HG03060 (cell line): Measurements from ENCODE around the gene ANKMY1.

Experiments used
- ATAC-seq: cut with Tn5 transposase; IDR thresholded peaks from one replicate; pipeline ENCODE4 v1.9.1; 2021; ENCODE audit warnings: low read depth, moderate number of reproducible peaks; ENCODE audit not compliant: unreplicated experiment

The ANKMY1 gene, protein sequence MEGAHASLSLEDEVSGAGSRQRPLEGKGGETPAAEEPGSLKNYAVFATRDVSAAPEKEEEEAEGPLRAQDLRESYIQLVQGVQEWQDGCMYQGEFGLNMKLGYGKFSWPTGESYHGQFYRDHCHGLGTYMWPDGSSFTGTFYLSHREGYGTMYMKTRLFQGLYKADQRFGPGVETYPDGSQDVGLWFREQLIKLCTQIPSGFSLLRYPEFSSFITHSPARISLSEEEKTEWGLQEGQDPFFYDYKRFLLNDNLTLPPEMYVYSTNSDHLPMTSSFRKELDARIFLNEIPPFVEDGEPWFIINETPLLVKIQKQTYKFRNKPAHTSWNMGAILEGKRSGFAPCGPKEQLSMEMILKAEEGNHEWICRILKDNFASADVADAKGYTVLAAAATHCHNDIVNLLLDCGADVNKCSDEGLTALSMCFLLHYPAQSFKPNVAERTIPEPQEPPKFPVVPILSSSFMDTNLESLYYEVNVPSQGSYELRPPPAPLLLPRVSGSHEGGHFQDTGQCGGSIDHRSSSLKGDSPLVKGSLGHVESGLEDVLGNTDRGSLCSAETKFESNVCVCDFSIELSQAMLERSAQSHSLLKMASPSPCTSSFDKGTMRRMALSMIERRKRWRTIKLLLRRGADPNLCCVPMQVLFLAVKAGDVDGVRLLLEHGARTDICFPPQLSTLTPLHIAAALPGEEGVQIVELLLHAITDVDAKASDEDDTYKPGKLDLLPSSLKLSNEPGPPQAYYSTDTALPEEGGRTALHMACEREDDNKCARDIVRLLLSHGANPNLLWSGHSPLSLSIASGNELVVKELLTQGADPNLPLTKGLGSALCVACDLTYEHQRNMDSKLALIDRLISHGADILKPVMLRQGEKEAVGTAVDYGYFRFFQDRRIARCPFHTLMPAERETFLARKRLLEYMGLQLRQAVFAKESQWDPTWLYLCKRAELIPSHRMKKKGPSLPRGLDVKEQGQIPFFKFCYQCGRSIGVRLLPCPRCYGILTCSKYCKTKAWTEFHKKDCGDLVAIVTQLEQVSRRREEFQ

DNA sequence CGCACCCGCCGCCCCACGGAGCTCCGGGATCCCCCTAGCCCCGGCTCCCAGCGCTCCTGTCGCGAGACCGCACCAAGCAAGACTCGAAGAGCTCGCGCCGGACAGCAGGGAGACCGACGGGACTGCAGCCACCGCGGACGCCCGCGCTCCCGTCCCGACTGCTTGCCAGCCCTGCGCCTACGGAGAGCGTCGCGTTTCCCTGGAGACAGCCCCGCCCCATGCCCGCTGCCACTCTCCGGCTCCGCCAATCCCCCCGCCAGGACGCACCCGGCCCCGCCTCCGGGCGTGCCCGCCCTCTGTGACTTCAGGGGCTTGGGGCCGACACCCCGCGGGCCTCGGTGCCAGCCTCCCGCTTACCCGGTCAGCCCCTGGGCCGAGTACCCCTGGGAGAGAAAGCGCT, at the start of gene ANKMY1:
ANKMY1 (minus strand) TSS at position 181 of the 400 bp plus-strand sequence. CDS start 653 bp downstream, outside the sequence.
- no peak for ATAC-seq

DNA sequence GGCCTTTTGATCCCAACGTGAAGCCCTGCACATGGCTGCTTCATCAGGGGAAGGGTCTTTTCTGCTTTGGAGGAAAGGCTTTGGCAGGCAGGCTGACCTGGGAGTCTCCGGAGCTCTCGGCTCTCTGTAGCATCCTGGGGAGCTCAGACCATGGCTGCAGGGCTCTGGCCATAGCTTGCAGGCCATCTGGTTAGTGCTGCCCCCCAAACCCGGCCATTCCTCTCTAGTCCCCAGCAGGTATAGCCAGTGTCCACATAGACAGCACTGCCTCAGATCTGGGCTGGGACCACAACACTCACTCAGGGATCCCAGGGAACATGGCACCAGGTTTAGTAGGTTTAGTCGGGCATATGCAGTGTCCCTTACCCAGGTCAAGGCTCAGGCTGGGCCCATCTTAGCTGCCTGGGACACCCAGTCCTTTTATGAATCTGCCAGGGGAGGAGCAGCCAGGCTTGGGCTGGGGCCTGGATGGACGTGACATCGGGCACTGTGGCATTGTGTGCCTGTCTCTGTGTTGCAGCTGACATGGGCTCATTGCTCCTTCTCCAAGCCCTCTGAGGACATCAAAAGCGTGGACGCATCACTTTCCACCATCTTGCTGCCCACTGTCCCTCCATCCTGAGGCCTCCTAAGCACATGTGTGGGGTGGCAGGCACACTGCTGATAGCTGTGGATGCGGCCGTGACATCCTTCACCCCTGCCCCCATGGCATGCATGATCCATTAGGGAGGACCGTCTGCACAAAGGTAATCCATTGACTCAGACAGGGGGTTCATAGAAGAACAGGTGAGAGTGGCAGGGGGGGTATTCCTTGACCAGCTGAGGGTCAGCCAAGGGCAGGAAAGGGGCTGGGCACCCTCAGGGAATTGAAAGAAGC, 48.3 kb upstream of the ANKMY1 start:
- no peak for ATAC-seq

DNA sequence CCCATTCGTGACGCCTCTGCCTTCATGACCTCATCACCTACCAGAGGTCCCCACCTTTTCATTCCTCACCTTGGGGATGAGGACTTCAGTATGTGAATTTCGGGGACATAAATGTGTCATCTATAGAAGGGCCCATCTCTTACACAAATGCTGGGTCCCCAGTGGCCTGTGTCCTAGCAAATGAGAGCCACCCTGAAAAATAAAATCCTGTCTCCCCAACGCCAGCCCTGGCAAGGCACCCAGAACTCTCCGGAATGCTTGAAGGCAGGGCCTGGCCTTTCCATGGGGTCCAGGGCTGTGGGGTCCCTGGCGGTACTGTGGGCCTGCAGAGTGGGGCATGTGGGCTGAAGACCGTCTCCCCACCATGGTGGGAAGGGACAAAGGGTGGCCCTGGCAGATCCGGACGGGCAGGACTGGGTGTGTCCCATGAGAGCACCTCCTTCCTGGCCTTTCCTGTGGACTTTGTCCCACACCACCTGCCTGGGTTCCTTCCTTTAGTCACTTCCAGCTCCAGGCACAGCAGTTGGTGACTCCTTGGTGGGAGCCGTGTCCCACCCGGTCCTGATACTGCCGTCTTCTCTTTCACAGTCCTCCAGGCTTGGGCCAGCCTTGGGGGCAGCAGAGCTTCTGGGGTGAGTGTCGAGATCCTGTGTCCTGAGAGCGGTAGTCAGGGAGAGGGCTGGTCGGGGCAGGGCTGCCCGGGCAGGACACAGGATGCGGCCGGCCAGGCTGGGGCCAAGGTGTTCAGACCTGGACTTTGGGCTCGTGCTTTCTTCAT, 47.3 kb upstream of the ANKMY1 start:
- no peak for ATAC-seq

DNA sequence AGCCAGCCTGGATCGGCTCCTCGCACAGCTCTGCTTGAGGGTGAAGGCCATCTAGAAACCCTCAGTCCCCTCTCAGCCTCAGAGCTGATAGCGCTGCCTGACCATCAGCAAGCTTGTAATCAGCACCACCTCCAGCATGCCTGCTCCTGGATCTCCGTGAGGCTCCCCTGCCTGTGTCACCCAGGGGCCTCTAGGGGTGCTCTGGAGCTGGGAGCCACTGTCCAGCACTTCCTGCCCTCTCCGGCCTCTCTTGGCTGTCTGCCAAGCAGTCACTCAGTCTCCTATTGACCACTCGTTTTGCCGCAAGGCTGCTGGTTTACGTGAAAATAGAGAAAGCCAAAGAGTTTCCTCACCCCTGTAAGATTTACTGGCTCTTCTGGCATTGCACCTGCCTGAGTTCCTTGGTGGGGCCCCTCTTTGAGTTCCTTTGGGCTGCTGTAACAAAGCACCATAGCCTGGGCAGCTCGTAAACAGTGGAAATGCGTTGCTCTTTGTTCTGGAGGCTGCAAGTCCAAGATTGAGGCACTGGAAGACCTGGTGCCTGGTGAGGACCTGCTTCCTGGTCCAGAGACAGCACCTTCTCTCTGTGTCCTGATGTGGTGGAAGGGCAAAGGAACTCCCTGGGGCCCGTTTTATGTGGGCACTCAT, 46.6 kb upstream of the ANKMY1 start:
- ATAC-seq = no peak

DNA sequence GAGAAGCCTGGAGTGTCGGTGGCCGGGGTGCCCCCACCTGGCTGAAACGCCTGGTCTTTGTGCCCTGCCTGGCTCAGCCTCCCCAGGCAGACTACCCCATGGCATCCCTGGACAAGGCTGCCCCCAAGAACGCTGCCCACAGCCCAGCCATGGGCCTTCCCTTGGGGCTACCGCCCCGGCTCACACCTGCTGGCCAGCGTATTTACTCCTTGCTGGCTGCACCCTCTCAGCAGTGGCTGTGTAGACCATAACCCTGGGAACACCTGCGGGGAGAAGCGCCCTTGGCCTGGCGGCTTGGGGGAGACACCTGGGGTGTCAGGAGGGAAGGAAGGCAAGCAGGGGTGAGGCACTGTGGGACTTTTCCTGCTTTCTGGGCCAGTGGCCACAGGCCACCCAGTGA, 46.1 kb upstream of the ANKMY1 start:
- no peak for ATAC-seq

DNA sequence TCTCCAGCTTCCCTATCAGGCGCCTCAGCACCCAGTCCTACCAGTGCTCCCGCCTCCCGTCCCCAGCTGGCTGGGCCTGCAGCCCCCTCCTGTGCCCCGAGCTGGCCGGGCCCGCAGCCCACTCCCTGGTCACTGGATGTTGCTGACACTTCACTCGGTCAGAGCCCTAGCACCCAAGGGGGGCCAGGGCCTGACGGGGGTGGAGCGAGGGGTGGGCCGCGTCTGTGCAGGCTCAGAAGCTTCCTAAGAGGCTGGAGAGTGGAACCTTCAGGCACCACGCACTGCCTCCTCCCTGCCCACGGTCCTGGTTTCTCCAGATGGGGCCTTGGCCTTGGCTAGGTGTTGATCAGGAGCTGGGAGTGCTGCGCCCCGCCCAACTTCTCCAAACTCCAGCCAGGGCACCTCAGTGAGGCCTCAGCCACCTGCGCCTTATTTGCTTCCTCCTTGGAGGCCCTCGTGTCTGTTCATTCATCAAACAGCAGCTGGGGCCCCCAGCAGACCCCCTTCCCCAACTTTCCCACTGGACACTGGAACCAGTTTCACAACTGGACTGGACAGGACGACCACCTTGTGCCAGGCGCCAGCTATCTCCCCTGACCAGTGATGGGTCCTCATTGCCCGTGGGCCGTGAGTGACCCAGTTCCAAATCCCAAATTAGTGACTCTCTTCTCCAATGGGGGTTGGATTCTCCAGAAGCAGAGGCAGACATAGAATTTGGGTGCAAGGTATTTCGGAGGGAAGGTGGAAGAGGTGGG, 45.5 kb upstream of the ANKMY1 start:
- no peak for ATAC-seq

DNA sequence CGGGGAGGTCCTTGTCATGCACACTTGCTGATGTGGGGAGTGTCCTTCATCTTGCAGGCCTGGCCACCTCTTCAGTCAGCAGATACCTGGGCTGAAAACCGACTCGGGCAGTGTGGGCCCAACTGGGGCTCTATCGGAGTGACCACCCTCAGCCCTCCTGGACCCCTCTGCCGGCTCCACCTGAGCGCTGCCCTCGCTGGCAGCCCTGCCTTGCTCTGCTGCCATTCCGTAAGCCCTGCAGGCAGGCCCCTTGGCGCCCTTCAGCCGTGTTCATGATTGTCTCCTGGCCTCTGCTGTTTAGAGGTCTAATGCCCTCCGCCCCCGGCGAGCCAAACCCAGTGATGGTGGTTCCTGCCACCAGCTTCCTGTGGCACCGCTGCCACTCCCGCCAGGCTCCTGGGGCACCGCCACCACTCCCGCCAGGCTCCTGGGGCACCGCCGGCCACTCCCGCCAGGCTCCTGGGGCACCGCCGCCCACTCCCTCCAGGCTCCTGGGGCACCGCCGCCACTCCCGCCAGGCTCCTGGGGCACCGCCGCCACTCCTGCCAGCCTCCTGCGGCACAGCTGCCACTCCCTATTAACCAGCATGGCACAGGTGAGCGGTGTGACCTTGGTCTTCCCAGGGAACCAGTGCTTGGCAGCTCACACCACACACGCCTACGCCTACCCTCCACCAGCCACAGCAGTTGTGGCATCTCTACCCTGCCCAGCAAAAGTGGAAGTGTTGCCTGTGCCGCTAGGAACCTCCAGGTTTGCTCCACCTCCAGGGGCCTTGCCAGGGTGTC, 44.7 kb upstream of the ANKMY1 start:
- no peak for ATAC-seq

DNA sequence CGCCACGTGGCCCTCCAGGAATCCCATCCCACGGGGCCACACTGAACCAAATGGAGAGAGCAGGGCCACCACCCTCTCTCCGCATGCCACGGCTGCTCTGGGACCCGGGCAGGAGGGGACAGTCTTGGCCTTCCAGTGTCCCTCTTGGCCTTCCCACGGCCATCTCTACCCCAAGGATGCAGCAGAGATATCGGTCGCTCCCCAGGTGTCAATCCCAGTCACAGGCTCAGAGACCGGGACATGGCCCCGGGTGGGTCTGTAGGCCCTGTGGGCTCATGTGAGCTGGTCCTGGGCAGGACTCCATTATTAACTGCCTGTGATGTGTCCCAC, 44.0 kb upstream of the ANKMY1 start:
- no peak for ATAC-seq

DNA sequence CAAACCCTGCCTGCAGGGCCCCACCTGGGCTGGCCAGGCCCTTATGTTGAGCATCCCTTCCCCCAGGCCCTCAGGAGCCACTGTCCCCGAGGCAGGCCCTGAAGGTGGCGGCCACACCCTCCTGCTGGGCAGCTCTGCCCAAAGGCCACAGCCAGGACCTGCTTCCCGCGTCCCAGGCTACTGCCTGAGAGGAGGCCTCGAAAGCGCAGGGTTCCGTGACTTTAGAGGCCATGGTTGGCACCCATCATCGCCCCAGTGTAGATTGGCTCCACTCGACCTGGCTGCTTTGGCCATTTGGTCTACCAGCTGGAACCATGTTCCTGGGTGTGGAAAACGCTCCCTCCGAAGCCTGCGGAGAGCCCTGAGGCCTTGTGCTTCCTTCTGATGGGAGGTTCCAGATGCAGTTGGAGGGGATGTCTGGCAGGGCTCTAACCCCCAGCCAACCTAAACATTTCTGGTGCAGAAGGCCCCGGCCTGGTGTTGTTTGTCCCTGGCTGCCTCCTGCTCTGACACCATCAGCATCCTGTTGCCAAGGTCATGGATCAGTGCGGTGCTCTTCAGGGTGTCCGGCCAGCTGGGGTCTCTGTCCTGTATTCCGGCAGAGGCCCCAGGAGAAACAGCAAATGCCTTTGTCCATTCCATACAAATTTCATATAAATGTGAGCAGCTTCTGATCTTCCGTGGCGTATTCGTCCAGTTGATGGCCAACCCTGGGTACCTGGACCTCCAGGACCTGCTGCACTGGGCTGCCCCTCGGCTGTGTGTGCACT, 43.5 kb upstream of the ANKMY1 start:
- no peak for ATAC-seq

DNA sequence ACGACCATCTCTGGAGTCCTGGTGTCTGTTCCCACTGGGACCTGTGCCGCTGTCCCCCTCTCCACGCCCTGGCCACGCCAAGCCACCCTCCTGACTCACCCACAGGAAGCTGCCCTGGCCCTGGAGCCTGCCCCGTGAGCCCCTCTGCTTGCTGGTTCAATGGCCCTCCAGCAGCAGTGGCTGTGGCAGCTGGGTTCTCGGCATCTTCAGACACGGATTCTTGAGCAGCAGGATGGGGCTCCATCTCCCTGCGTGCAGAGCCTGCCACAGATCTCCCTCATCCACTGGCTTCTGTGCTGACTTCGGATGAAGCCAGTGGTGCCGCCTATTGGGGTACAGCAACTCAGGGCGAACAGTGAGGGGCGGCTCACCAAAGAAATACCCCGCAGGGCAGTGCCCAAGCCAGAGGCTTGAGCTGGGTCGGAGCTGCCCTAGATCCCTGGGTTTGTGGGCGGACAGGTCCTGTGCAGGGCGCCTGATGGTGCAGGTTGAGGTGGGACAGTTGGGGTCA, 42.7 kb upstream of the ANKMY1 start:
- ATAC-seq = no peak

DNA sequence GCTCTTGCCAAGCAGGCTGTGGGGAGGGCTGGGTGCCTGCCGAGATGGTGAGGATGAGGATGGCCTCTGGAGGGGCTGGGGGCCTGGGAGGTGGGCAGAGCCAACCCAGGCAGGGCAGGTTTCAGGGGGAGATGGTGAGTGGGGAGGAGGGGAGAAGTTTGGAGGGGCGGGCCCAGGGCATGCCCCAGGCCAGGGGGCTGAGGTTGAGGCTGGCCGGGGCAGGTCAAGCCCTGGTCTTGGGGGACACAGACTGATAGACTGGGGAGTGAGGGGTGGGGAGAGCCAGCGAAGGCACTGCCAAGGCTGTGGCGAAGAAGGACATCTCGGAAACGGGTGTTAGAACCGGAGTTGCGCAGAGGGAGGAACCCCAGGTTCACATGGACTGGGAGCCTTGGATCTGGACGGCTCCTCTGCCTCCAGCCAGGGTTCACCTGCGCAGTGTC, 41.4 kb upstream of the ANKMY1 start:
- ATAC-seq = no peak

DNA sequence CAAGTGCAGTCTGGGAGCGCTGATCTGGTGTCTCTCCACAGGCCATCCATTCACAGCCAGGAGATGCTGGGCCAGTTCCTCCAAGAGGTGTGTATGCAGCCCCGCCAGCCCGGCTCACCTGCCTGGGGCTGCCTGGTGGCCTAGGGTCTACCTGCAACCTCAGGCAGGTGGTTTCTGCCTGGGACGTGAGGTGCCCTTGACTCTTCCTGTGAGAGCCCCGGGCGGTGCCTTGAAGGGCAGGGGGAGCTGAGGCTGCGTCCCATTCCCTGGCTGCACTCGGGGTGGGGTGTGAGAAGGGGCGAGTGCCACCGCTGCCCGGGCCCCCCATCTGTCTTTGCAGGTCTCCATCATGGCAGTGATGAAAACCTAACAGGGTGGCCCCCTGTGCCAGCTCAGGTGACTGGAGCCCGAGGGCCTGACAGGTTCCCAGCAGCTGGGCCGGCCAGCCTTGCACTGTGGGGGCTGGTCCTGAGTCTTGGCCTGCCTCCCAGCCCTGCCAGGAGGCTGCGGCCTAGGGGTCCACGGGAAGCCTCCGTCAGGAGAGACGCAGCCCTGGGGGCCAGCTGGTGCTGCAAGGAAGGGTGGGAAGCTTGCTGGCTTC, 40.6 kb upstream of the ANKMY1 start:
- ATAC-seq = no peak

DNA sequence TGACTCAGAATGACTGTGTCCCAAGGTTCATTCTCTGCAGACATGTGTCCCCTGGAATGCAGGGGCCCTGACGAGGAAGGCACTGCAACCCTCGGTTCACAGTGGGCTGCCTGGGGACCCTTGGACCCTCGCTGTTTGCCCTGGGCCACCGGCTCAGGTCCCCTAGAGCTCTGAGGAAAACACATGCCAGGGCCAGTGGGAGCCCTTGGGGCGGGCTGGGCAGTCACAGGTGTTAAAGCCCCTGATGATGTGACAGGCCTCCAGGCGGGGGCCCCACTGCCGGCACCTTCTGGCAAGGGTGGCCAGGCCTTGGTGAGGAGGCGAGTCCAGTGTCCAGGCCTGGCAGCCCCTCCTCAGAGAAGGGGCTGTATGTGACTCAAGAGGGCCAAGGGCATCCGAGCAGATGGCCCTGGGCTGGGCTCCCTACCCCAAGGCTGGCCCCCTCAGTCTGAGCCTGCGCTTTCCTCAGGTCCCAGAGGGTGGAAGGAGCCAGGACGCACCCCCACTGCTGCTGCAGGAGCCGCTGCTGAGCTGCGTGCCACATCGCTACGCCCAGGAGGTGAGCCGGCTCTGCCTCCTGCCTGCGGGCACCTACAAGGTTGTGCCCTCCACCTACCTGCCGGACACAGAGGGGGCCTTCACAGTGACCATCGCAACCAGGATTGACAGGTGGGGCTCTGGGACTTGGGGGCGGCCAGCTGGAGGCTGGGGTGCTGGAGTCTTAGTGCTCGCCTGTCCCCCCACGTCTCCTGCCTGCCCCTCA, 39.8 kb upstream of the ANKMY1 start:
- ATAC-seq = no peak

DNA sequence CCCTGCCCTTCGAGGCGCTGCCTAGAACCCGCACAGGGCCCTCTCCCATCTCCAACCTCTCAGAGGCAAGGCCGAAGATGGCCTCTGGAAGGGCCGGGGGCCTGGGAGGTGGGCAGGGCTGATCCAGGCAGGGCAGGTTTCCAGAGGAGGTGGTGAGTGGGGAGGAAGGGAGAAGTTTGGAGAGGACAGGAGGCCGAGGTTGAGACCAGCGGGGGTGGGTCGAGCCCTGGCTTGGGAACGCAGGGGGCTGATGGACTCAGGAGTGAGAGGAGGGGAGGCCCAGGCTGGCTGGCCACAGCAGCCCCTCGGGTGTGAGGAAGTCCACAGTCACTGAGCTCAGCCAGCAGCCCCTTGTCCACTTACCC, 39.2 kb upstream of the ANKMY1 start:
- no peak for ATAC-seq

DNA sequence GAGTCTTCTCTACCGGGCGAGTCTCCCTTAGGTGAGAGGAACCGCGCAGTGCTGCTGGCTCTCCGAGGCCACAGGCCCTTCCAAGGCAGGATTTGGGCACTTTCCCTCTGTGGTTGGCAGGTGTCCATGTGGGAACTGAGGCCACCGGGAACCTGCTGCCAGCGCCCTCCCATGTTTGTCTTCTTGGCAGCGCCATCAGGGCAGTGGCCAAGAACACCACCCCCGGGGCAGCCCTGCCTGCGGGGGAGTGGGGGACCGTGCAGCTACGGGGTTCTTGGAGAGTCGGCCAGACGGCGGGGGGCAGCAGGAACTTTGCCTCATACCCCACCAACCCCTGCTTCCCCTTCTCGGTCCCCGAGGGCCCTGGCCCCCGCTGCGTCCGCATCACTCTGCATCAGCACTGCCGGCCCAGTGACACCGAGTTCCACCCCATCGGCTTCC, 38.7 kb upstream of the ANKMY1 start:
- ATAC-seq = no peak

DNA sequence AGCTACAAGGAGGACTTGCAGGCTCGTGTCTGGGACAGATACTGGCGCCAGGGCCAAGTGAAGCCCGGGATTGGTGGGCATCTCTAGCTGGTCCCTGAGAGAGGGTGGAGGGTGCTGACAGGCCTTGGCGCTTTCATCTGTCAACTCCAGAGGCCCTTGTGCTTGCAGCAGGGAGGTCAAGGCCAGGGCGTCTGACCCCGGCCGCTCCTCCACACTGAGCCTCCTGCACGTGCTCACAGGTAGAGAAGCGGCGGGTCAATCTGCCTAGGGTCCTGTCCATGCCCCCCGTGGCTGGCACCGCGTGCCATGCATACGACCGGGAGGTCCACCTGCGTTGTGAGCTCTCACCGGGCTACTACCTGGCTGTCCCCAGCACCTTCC, 38.3 kb upstream of the ANKMY1 start:
- ATAC-seq = no peak
